Caco-2 (cell line): Measurements from ENCODE around the gene MCAM. TPM values are rescaled to one million over a fixed set of nuclear protein-coding genes. Genes with fewer than 3 reads are reported as not detected.

ENCODE experiments used
- BruUV-seq: library from RNA; stranded (reverse); fragments of 400-500 nt; replicated peaks from 2 replicates; lab custom pipeline; 2021; lab: Mats Ljungman, UMichigan
- CTCF ChIA-PET: fragments of 300-600 bp; sonication (Branson Sonifier 250); formaldehyde crosslinking; loops from one replicate; lab custom pipeline; 2022; ENCODE audit warnings: antibody characterized with exemption; lab: Charles Lee
- POLR2A ChIA-PET: fragments of 300-600 bp; sonication (Branson Sonifier 250); formaldehyde crosslinking; loops from one replicate; lab custom pipeline; 2022; ENCODE audit warnings: antibody characterized with exemption; lab: Charles Lee
- DNase-seq, 2 experiments: peaks; one replicate each; pipeline versions ENCODE4 v3.0.0 to v3.0.0-alpha.2; 2020 to 2022
- H3K27me3 ChIP-seq: replicated peaks from 2 replicates; pipeline ENCODE4 v1.6.0; 2011; ENCODE audit warnings: low read length; ENCODE audit not compliant: control insufficient read depth, insufficient read depth
- H3K36me3 ChIP-seq: 2 replicates; pipeline ENCODE4 v1.5.1; 2011; ENCODE audit warnings: low read length; ENCODE audit not compliant: control insufficient read depth, insufficient read depth
- H3K4me1 ChIP-seq: fragments of 250-450 bp; sonication (Bioruptor Pico); 2 replicates; pipeline ENCODE4 v1.5.1; 2020; ENCODE audit warnings: mild to moderate bottlenecking
- H3K4me3 ChIP-seq: 2 replicates; pipeline ENCODE4 v1.5.1; 2011; ENCODE audit warnings: low read depth, mild to moderate bottlenecking, control low read depth, low read length
- H3K9me3 ChIP-seq: fragments of 250-450 bp; sonication (Bioruptor Pico); 2 replicates; pipeline ENCODE4 v1.5.1; 2020; ENCODE audit warnings: mild to moderate bottlenecking, moderate library complexity
- H3K27ac Mint-ChIP-seq: one replicate; pipeline ENCODE4 v1.8.0; 2022; ENCODE audit warnings: mixed read lengths; ENCODE audit not compliant: unreplicated experiment
- H3K27me3 Mint-ChIP-seq: one replicate; pipeline ENCODE4 v1.8.0; 2022; ENCODE audit warnings: mixed read lengths; ENCODE audit not compliant: insufficient read depth, unreplicated experiment
- H3K36me3 Mint-ChIP-seq: one replicate; pipeline ENCODE4 v1.8.0; 2022; ENCODE audit warnings: mild to moderate bottlenecking, mixed read lengths; ENCODE audit not compliant: insufficient read depth, unreplicated experiment
- H3K4me1 Mint-ChIP-seq: one replicate; pipeline ENCODE4 v1.8.0; 2022; ENCODE audit warnings: low read depth, mixed read lengths; ENCODE audit not compliant: unreplicated experiment
- H3K4me3 Mint-ChIP-seq: one replicate; pipeline ENCODE4 v1.8.0; 2022; ENCODE audit warnings: mild to moderate bottlenecking, moderate library complexity, mixed read lengths; ENCODE audit not compliant: unreplicated experiment
- H3K9me3 Mint-ChIP-seq: one replicate; pipeline ENCODE4 v1.8.0; 2022; ENCODE audit warnings: mixed read lengths; ENCODE audit not compliant: unreplicated experiment
- intact Hi-C: fragments of 100-400 bp; cut with micrococcal nuclease; formaldehyde crosslinking; loops from one replicate; pipeline ENCODE4 v1.10.0; 2022; ENCODE audit not compliant: unreplicated experiment
- total RNA-seq: library from RNA; stranded (reverse); gene quantifications from 2 replicates; pipeline ENCODE4 v1.2.3, GENCODE V29; 2022
- TF ChIP-seq, protein P1 (sequence below), 2 experiments: fragments of 200-600 bp in 1 of 2; IDR thresholded peaks; 1 replicate in 1 of 2; 2 replicates in 1 of 2; pipeline versions ENCODE4 v1.5.1 to v1.8.0; 2011 to 2022; ENCODE audit warnings: antibody characterized with exemption in 1 of 2, control low read depth in 1 of 2, inconsistent platforms in 1 of 2, low read depth in 1 of 2, low read length in 1 of 2, mild to moderate bottlenecking in 1 of 2, moderate library complexity in 1 of 2; ENCODE audit not compliant: insufficient read depth in 1 of 2, severe bottlenecking in 1 of 2, unreplicated experiment in 1 of 2

Gene MCAM
- total RNA-seq, 1 experiment from 2014 or later = 9.8 TPM

DNA sequence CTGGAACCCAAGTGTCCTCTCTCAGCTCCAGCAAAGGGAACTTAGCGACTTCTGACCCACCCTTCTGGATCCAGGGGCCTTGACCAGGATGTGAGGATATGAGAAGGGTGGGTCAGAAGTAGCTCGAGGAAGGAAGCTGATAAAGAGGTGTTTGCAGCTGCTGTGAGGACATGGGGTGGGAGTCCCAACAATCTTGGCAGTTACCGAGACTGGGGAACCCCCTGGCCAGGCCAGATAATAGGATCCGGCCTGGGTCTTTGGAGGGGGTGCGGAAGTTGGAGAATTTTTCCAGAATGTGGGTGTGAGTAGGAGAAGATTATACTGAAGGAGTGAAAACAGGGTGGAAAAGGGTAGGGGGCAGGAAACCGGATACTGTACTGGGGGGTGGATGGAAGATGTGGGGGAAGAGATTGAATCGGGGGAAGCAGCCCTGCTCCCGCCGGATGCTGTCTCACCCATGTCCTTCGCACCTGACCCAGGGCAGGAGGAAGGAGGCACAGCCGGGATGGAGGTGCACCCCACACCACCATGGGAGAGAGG, 2.8 kb upstream of the MCAM start:
- DNase-seq = peak in 1 of 2 experiments; percentile 29
- no peak overlapping the region for H3K4me3 ChIP-seq
- POLR2A ChIA-PET = no interaction called here
- TF ChIP-seq, protein P1, sequence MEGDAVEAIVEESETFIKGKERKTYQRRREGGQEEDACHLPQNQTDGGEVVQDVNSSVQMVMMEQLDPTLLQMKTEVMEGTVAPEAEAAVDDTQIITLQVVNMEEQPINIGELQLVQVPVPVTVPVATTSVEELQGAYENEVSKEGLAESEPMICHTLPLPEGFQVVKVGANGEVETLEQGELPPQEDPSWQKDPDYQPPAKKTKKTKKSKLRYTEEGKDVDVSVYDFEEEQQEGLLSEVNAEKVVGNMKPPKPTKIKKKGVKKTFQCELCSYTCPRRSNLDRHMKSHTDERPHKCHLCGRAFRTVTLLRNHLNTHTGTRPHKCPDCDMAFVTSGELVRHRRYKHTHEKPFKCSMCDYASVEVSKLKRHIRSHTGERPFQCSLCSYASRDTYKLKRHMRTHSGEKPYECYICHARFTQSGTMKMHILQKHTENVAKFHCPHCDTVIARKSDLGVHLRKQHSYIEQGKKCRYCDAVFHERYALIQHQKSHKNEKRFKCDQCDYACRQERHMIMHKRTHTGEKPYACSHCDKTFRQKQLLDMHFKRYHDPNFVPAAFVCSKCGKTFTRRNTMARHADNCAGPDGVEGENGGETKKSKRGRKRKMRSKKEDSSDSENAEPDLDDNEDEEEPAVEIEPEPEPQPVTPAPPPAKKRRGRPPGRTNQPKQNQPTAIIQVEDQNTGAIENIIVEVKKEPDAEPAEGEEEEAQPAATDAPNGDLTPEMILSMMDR (IDR thresholded peaks at IDR 0.05; ENCODE audit: insufficient read depth in 1 of 2, low read depth in 1 of 2, low read length in 1 of 2, severe bottlenecking in 1 of 2, unreplicated experiment in 1 of 2) = no peak
- no peaks in the 10 kb centered on the region for H3K36me3 ChIP-seq
- H3K9me3 ChIP-seq = no peaks in the 10 kb centered on the region
- no peaks in the 10 kb centered on the region for H3K9me3 Mint-ChIP-seq
- BruUV-seq = no TSS peak
- H3K27me3 Mint-ChIP-seq = no peaks in the 10 kb centered on the region
- H3K4me1 Mint-ChIP-seq = no peaks in the 10 kb centered on the region
- intact Hi-C loops = loop anchor here (2.0 to 10.0 kb wide), 2 partner anchors 115 to 155 kb away; partner anchors contain the start of gene CBL
- no peak overlapping the region for H3K4me3 Mint-ChIP-seq
- CTCF ChIA-PET = interaction anchor here (2.3 to 2.5 kb wide), 2 partner anchors 21 to 61 kb away, joined by 7 to 14 read pairs; partner anchors contain the start of genes C1QTNF5 and USP2
- peaks cover 38% of the 10 kb centered on the region for H3K4me1 ChIP-seq
- peaks cover 7% of the 10 kb centered on the region for H3K27me3 ChIP-seq
- peaks cover 5% of the 10 kb centered on the region for H3K36me3 Mint-ChIP-seq
- H3K27ac Mint-ChIP-seq = no peak overlapping the region

DNA sequence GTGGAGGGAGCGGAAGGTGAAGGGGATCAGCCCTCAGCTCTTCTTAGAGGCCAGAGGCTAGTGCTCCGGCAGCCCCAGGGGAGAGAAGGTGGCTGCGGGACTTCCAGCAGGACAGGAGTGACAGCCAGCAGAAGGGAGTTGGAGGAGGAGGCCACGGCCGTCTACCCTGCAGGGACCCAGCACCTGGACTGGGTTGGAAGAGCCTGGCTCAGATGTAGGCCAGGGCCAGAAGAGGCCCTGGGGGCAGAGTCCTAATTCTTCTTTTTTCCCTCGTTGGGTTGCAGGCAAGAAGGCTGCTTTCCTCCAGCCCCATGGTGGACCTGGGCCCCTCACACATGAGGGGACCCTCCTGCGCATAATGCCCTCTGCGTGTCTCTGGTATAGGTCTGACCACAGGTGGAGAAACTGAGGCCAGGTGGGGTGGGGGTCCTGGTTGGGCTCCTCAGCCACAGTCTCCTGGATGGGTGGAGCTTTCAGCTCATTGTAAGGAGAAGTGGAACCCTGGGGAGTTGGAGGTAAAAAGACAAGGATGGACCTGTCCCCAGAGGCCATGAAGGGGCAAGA, 2.3 kb upstream of the MCAM start:
- Histone ChIP-seq H3K9me3 (no peaks in the 10 kb centered on the region), H3K4me3 (no peak overlapping the region), H3K36me3 (no peaks in the 10 kb centered on the region), H3K4me1 (peaks cover 38% of the 10 kb centered on the region), H3K27me3 (peaks cover 7% of the 10 kb centered on the region)
- BruUV-seq = no TSS peak
- Mint-ChIP-seq H3K4me3 (no peak overlapping the region), H3K4me1 (no peaks in the 10 kb centered on the region), H3K27me3 (peaks cover 4% of the 10 kb centered on the region), H3K36me3 (peaks cover 5% of the 10 kb centered on the region), H3K9me3 (no peaks in the 10 kb centered on the region), H3K27ac (no peak overlapping the region)
- intact Hi-C loops = loop anchor here (10.0 kb wide), 1 partner anchor 114 kb away; the partner anchor contains the start of gene CBL
- ChIA-PET POLR2A (interaction anchor here (0.7 kb wide), 1 partner anchor 26 kb away, joined by 3 read pairs; no protein-coding TSS in a partner anchor), CTCF (interaction anchor here (2.1 to 2.5 kb wide), 3 partner anchors 21 to 62 kb away, joined by 4 to 14 read pairs (median 7); partner anchors contain the start of genes C1QTNF5 and USP2)
- no peak for DNase-seq
- TF ChIP-seq, protein P1 (IDR thresholded peaks at IDR 0.05; ENCODE audit: insufficient read depth in 1 of 2, low read depth in 1 of 2, low read length in 1 of 2, severe bottlenecking in 1 of 2, unreplicated experiment in 1 of 2) = no peak

DNA sequence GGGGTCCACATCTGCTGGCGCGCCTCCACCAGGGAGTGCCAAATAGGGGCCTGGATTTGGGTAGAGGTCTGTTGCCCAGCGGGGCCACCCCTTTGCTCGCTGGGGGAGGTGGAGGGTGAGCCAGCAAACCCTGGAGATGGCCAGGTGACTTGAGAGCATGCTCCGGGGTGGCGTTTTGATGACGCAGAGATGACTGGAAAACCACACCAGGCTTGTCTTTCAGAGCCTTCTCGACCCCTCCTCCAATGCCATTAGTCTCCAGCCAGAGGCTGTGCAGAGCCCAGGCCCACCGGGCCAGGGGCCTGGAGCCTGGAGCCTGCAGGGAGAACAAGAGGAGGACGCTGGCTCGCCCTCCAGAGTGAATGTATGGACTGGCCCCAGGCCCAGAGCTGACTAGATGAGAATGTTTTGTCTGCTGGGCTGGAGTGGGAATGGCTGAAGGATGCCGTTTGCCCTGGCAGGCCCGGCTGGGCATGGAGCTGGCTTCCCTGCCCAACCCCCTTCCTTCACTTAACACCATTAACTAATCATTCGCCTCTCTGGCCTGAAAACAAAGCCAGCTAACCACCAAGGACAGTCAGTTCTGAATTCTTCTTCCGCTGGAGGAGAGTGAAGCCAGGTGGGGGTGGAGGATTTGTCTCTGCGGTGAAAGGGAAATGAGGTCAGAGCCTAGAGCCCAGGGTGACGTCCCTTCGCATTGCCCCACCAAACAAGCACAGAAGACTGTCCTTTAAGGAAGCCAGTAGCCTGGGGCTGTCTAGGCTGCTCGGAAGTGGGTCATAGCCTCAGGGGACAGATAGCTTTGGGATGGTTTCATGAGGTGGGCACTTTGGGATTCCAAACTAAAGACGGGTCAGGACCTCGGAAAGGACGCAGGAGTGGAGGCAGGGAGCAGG, 1.6 kb upstream of the MCAM start:
- Mint-ChIP-seq H3K4me1 (no peaks in the 10 kb centered on the region), H3K36me3 (peaks cover 5% of the 10 kb centered on the region), H3K27ac (no peak overlapping the region), H3K4me3 (no peak overlapping the region), H3K27me3 (peaks cover 5% of the 10 kb centered on the region), H3K9me3 (no peaks in the 10 kb centered on the region)
- POLR2A ChIA-PET = interaction anchor here (0.7 kb wide), 1 partner anchor 27 kb away, joined by 3 read pairs; no protein-coding TSS in a partner anchor
- H3K36me3 ChIP-seq = no peaks in the 10 kb centered on the region
- TF ChIP-seq, protein P1 (IDR thresholded peaks at IDR 0.05; ENCODE audit: insufficient read depth in 1 of 2, low read depth in 1 of 2, low read length in 1 of 2, severe bottlenecking in 1 of 2, unreplicated experiment in 1 of 2) = no peak
- no TSS peak for BruUV-seq
- H3K9me3 ChIP-seq = no peaks in the 10 kb centered on the region
- peaks cover 38% of the 10 kb centered on the region for H3K4me1 ChIP-seq
- H3K27me3 ChIP-seq = peaks cover 7% of the 10 kb centered on the region
- peak; percentile 25 to 55 for DNase-seq
- no peak overlapping the region for H3K4me3 ChIP-seq
- intact Hi-C loops = loop anchor here (10.0 kb wide), 1 partner anchor 114 kb away; the partner anchor contains the start of gene CBL
- CTCF ChIA-PET = interaction anchor here (1.5 to 2.5 kb wide), 4 partner anchors 19 to 62 kb away, joined by 4 to 14 read pairs (median 8); partner anchors contain the start of genes C1QTNF5 and USP2
